Renal cortical epithelial cell (primary cell): ENCODE results near the gene FCN1. TPM values are rescaled to one million over a fixed set of nuclear protein-coding genes. Genes with fewer than 3 reads are reported as not detected.

Source experiments
- total RNA-seq: library from RNA; depleted of rRNA; stranded (reverse); fragments of >200 nt; gene quantifications from 2 replicates; pipeline ENCODE4 v1.2.3, GENCODE V29; 2014

FCN1 gene
- total RNA-seq, 1 donor from 2014 or later: not detected

Other genes starting within 250 kb of the FCN1 start
- gene FCN2, start 37.1 kb downstream of the FCN1 start, total RNA-seq: not detected in 2 replicates
- gene OLFM1, start 169.8 kb upstream of the FCN1 start, total RNA-seq: 0.15 TPM in 1 of 2 replicates, not detected in the other